K562 (cell line): ENCODE data around the gene ANKS4B. TPM values are rescaled to one million over a fixed set of nuclear protein-coding genes. Genes with fewer than 3 reads are reported as not detected.

Experiments
- ATAC-seq: fragments of 200-7000 bp; cut with Tn5 transposase; 3 replicates; pipeline ENCODE4 v1.9.1; 2020; ENCODE audit warnings: moderate library complexity
- BruUV-seq: library from RNA; stranded (reverse); fragments of 400-500 nt; replicated peaks from 2 replicates; lab custom pipeline; 2021; lab: Mats Ljungman, UMichigan
- CTCF ChIA-PET: fragments of 300-600 bp; formaldehyde crosslinking; extraction: SDS; loops from one replicate; lab custom pipeline; 2021; ENCODE audit warnings: low intra/inter-chr PET ratio; lab: Yijun Ruan, JAX
- POLR2A ChIA-PET: fragments of 300-600, 350-650 bp; sonication (Branson Sonifier 250); formaldehyde crosslinking; extraction: SDS; loops from one replicate; lab custom pipeline; 2021; ENCODE audit warnings: antibody characterized with exemption, inconsistent platforms; lab: Yijun Ruan, JAX
- DNase-seq, 4 experiments: peaks; one replicate each; pipeline versions ENCODE4 v3.0.0 to v3.0.0-alpha.2; 2011 to 2018; ENCODE audit warnings: low spot score in 3 of 4, mixed read lengths in 3 of 4; ENCODE audit errors: extremely low read depth in 1 of 4
- FAIRE-seq: peaks from 2 replicates; lab custom pipeline; 2011; peaks lifted over from hg19 to GRCh38; lab: Jason Lieb, UNC
- H2AFZ ChIP-seq: 2 replicates; pipeline ENCODE4 v1.6.0; 2011; ENCODE audit warnings: low read depth, low read length, control low read depth, inconsistent platforms
- H3K27ac ChIP-seq: fragments of 200-600 bp; 3 replicates; pipeline ENCODE4 v1.8.0; 2011; ENCODE audit warnings: low read depth, mild to moderate bottlenecking, control low read depth, inconsistent platforms, low read length, moderate library complexity, mixed read lengths; ENCODE audit errors: extremely low read depth
- H3K27me3 ChIP-seq, 2 experiments: fragments of 300-600 bp in 1 of 2; 2 replicates in 1 of 2; 3 replicates in 1 of 2; pipeline versions ENCODE4 v1.6.0 to v1.8.0; 2011; ENCODE audit warnings: inconsistent platforms in 2 of 2, low read length in 2 of 2, mild to moderate bottlenecking in 1 of 2, mixed read lengths in 1 of 2, moderate library complexity in 1 of 2; ENCODE audit not compliant: control insufficient read depth in 2 of 2, insufficient read depth in 2 of 2
- H3K36me3 ChIP-seq: fragments of 300-600 bp; 3 replicates; pipeline ENCODE4 v1.8.0; 2011; ENCODE audit warnings: mild to moderate bottlenecking, low read length, inconsistent platforms; ENCODE audit not compliant: control insufficient read depth, insufficient read depth
- H3K4me1 ChIP-seq, 2 experiments: fragments of 200-600 bp in 1 of 2; replicated peaks in 1 of 2; 2 replicates in 1 of 2; 3 replicates in 1 of 2; pipeline versions ENCODE4 v1.5.1 to v1.8.0; 2011; ENCODE audit warnings: inconsistent platforms in 2 of 2, low read length in 2 of 2, mild to moderate bottlenecking in 1 of 2, mixed read lengths in 1 of 2, moderate library complexity in 1 of 2; ENCODE audit not compliant: control insufficient read depth in 2 of 2, insufficient read depth in 2 of 2
- H3K4me2 ChIP-seq: 2 replicates; pipeline ENCODE4 v1.6.1; 2011; ENCODE audit warnings: low read length, control low read depth, inconsistent platforms, mixed read lengths; ENCODE audit not compliant: insufficient read depth
- H3K4me3 ChIP-seq: fragments of 200-600 bp; sonication (generic), shearing (Covaris generic); 2 replicates; pipeline ENCODE4 v1.5.1; 2016; ENCODE audit warnings: control low read depth, inconsistent platforms
- H3K79me2 ChIP-seq: fragments of 200-600 bp; 3 replicates; pipeline ENCODE4 v1.8.0; 2011; ENCODE audit warnings: low read length, inconsistent platforms; ENCODE audit not compliant: control insufficient read depth, insufficient read depth
- H3K9ac ChIP-seq, 2 experiments: 2 replicates each; pipeline versions ENCODE4 v1.6.0 to v1.6.1; 2011; ENCODE audit warnings: low read depth in 2 of 2, low read length in 2 of 2, control low read depth in 1 of 2, inconsistent platforms in 1 of 2, mild to moderate bottlenecking in 1 of 2, mixed read lengths in 1 of 2; ENCODE audit not compliant: insufficient read depth in 1 of 2
- H3K9me1 ChIP-seq: one replicate; pipeline ENCODE4 v1.6.0; 2011; ENCODE audit warnings: inconsistent platforms, mild to moderate bottlenecking, low read length, moderate library complexity; ENCODE audit not compliant: control insufficient read depth, insufficient read depth
- H3K9me3 ChIP-seq: replicated peaks from 2 replicates; pipeline ENCODE4 v1.5.1; 2011; ENCODE audit warnings: low read depth, low read length, inconsistent platforms; ENCODE audit not compliant: control insufficient read depth, insufficient read depth
- H4K20me1 ChIP-seq: replicated peaks from 2 replicates; pipeline ENCODE4 v1.6.1; 2011; ENCODE audit warnings: low read length, inconsistent platforms, mixed read lengths; ENCODE audit not compliant: control insufficient read depth, insufficient read depth
- BACH1 ChIP-seq: fragments of 200-800 bp; sonication (Bioruptor generic); IDR thresholded peaks from 2 replicates; pipeline ENCODE4 v1.6.1; 2016; ENCODE audit warnings: missing genetic modification characterization, missing compliant biosample characterization
- CAMTA2 ChIP-seq: fragments of 250-450 bp; sonication (Bioruptor Pico); conservative IDR thresholded peaks from 2 replicates; pipeline ENCODE4 v1.5.1; 2022
- CBFB ChIP-seq: sonication (generic); formaldehyde crosslinking; IDR thresholded peaks from 2 replicates; pipeline ENCODE4 v1.4.0; 2020; ENCODE audit warnings: mild to moderate bottlenecking, missing genetic modification reagents
- HDGF ChIP-seq: fragments of 450-650 bp; IDR thresholded peaks from 2 replicates; pipeline ENCODE4 v1.6.1; 2016
- LARP7 ChIP-seq: fragments of 450-650 bp; IDR thresholded peaks from 2 replicates; pipeline ENCODE4 v1.6.1; 2016
- NONO ChIP-seq, 2 experiments: fragments of 200-400 bp in 1 of 2; fragments of 450-650 bp in 1 of 2; formaldehyde crosslinking in 1 of 2; IDR thresholded peaks; 2 replicates each; pipeline ENCODE4 v1.6.1; 2017; ENCODE audit warnings: low read depth in 2 of 2, mild to moderate bottlenecking in 2 of 2, moderate library complexity in 2 of 2, low read length in 1 of 2
- PHF21A ChIP-seq: fragments of 450-650 bp; IDR thresholded peaks from 2 replicates; pipeline ENCODE4 v1.6.1; 2017; ENCODE audit warnings: low read depth, borderline replicate concordance
- PTRF ChIP-seq: fragments of 450-650 bp; IDR thresholded peaks from 2 replicates; pipeline ENCODE4 v1.6.1; 2016; ENCODE audit warnings: mild to moderate bottlenecking, missing genetic modification characterization, missing compliant biosample characterization
- SOX6 ChIP-seq: fragments of 450-650 bp; IDR thresholded peaks from 2 replicates; pipeline ENCODE4 v1.6.1; 2014; ENCODE audit warnings: mild to moderate bottlenecking
- TCF15 ChIP-seq: fragments of 250-450 bp; sonication (Bioruptor Pico); IDR thresholded peaks from 2 replicates; pipeline ENCODE4 v1.8.0; 2022; ENCODE audit warnings: moderate library complexity, mild to moderate bottlenecking, inconsistent platforms
- ZFX ChIP-seq: sonication (generic); formaldehyde crosslinking; IDR thresholded peaks from 2 replicates; pipeline ENCODE4 v1.8.0; 2022; ENCODE audit warnings: mild to moderate bottlenecking, missing genetic modification reagents, moderate library complexity
- ZNF518B ChIP-seq: fragments of 250-450 bp; sonication (Bioruptor Pico); IDR thresholded peaks from 2 replicates; pipeline ENCODE4 v1.5.0; 2021; ENCODE audit warnings: mild to moderate bottlenecking, moderate library complexity
- ZSCAN32 ChIP-seq: fragments of 450-650 bp; formaldehyde crosslinking; IDR thresholded peaks from 2 replicates; pipeline ENCODE4 v1.4.0; 2020; ENCODE audit warnings: mild to moderate bottlenecking, moderate library complexity
- whole genome bisulfite sequencing: fragments of 100-300 bp; shearing (Covaris generic); methylation state at CpG from one replicate; pipeline ENCODE4 v1.1.6; 2016; ENCODE audit warnings: low coverage, mixed read lengths; ENCODE audit not compliant: insufficient coverage; ENCODE audit errors: missing lambda C conversion rate; 5-methylcytosine and 5-hydroxymethylcytosine counted together
- in situ Hi-C: fragments of 300-500 bp; cut with MboI; formaldehyde crosslinking; loops from 4 replicates; pipeline ENCODE4 v1.15.0; 2018; ENCODE audit warnings: inconsistent platforms, mixed read lengths
- intact Hi-C: fragments of 100-400 bp; cut with micrococcal nuclease; formaldehyde crosslinking; loops from 2 replicates; pipeline ENCODE4 v1.14.2; 2022
- polyA plus RNA-seq, 8 experiments: library from polyadenylated mRNA; depleted of rRNA in 4 of 8; stranded (reverse) in 5 of 8; unstranded in 3 of 8; fragments of >200 nt; fragmentation: Nextera tagmentation in 2 of 8; fragmentation: Illumina TruSeq in 1 of 8; extraction: Ambion mirVana in 2 of 8; extraction: Trizol in 1 of 8; gene quantifications; 2 replicates each; pipeline versions ENCODE4 v1.2.1 to v1.2.3, GENCODE V29; 2011 to 2014; ENCODE audit warnings: inconsistent platforms in 1 of 8, missing spikeins in 1 of 8
- total RNA-seq, 7 experiments: library from RNA; depleted of rRNA in 6 of 7; stranded (reverse); fragments of >200 nt in 6 of 7; fragmentation: Illumina TruSeq in 2 of 7; extraction: Trizol in 2 of 7; gene quantifications; 2 replicates each; pipeline versions ENCODE4 v1.2.1 to v1.2.3, GENCODE V29; 2011 to 2021; ENCODE audit warnings: low replicate concordance in 1 of 7

ANKS4B gene
- total and polyA plus RNA-seq, 9 of the 15 experiments (the other 6 are each of a cell fraction or from before 2014, with no cell fraction given): not detected

GRCh38 chr16:21302454-21302853 lies 69.0 kb downstream of the ANKS4B start:
- FAIRE-seq (no peak), DNase-seq (peak in 1 of 4 experiments; percentile 21), ATAC-seq (no peak)
- CTCF ChIA-PET: no interaction called here
- no peaks in the 10 kb centered on the region for H3K36me3 ChIP-seq
- BruUV-seq: no TSS peak
- H2AFZ ChIP-seq: 0 out of 2 replicates have a peak overlapping the region, but pooled peaks have one; percentile 95
- in situ Hi-C loops: loop anchor here (25.0 kb wide), 1 partner anchor 260 kb away; no protein-coding TSS in a partner anchor
- no peaks in the 10 kb centered on the region for H3K9me1 ChIP-seq
- no peak overlapping the region for H3K4me3 ChIP-seq
- no peak overlapping the region for H3K27ac ChIP-seq
- POLR2A ChIA-PET: interaction anchor here (1.1 to 1.7 kb wide), 3 partner anchors 9 to 889 kb away, joined by 3 to 5 read pairs (median 4); no protein-coding TSS in a partner anchor
- H3K4me1 ChIP-seq: peaks cover 13% of the 10 kb centered on the region in 2 experiments; a peak in 4 of 5 replicates
- no peaks in the 10 kb centered on the region for H3K79me2 ChIP-seq
- no peak overlapping the region for H3K9ac ChIP-seq
- intact Hi-C loops: loop anchor here (5.0 to 10.0 kb wide), 2 partner anchors 250 to 448 kb away; no protein-coding TSS in a partner anchor
- H3K4me2 ChIP-seq: peak overlapping the region; percentile 90; the same call in 1 of the 2 replicates
- no peaks in the 10 kb centered on the region for H3K9me3 ChIP-seq
- no peaks in the 10 kb centered on the region for H4K20me1 ChIP-seq
- no peaks in the 10 kb centered on the region for H3K27me3 ChIP-seq
- 18% methylated on average over 3 of the region's 3 CpGs for WGBS
- no peak for TF ChIP-seq PTRF (tag)
- no peak for TF ChIP-seq CAMTA2 (CRISPR knock-in tag)
- no peak for TF ChIP-seq SOX6
- no peak for TF ChIP-seq TCF15 (CRISPR knock-in tag)
- TF ChIP-seq ZSCAN32 (CRISPR knock-in tag): no peak
- TF ChIP-seq PHF21A: no peak
- no peak for TF ChIP-seq ZNF518B (CRISPR knock-in tag)
- TF ChIP-seq ZFX (CRISPR knock-in tag): no peak
- no peak for TF ChIP-seq HDGF
- TF ChIP-seq LARP7: no peak
- TF ChIP-seq CBFB: no peak
- no peak for TF ChIP-seq BACH1 (tag)
- TF ChIP-seq NONO (IDR thresholded peaks at IDR 0.05; ENCODE audit: low read depth in 2 of 2, low read length in 1 of 2): no peak
- TF ChIP-seq, all 486 proteins: peak for 0
